B cell (primary cell): Measurements from ENCODE around the gene MGST2. TPM values are rescaled to one million over a fixed set of nuclear protein-coding genes. Genes with fewer than 3 reads are reported as not detected.

Experiments
- ATAC-seq: fragments of 200-7000 bp; cut with Tn5 transposase; one replicate; pipeline ENCODE4 v1.10.0; 2021; ENCODE audit warnings: low read depth, mild to moderate bottlenecking, moderate number of reproducible peaks, moderate library complexity
- CTCF ChIA-PET: fragments of 350-600 bp; sonication (Branson Sonifier 250); formaldehyde crosslinking; loops from one replicate; lab custom pipeline; 2021; ENCODE audit warnings: antibody characterized with exemption, inconsistent platforms; lab: Charles Lee
- POLR2A ChIA-PET: fragments of 350-600 bp; sonication (Branson Sonifier 250); formaldehyde crosslinking; loops from one replicate; lab custom pipeline; 2021; ENCODE audit warnings: antibody characterized with exemption; lab: Charles Lee
- DNase-seq: peaks from one replicate; pipeline ENCODE4 v3.0.0; 2013
- H2AFZ ChIP-seq: 2 replicates; pipeline ENCODE4 v1.6.1; 2012; ENCODE audit warnings: mild to moderate bottlenecking, low read depth, low read length; ENCODE audit not compliant: insufficient read depth, poor library complexity, severe bottlenecking
- H3K27ac ChIP-seq, 2 donors: 1 replicate in 1 of 2; 2 replicates in 1 of 2; pipeline ENCODE4 v1.5.1; 2012 to 2013; ENCODE audit warnings: low read length in 2 of 2, mild to moderate bottlenecking in 2 of 2, moderate library complexity in 1 of 2
- H3K27me3 ChIP-seq, 4 experiments: fragments of 200-600 bp in 1 of 4; sonication (generic) in 1 of 4; replicated peaks in 1 of 4; 1 replicate in 2 of 4; 2 replicates in 2 of 4; pipeline versions ENCODE4 v1.6.1 to v1.7.0; 2013 to 2016; ENCODE audit warnings: low read length in 3 of 4, mild to moderate bottlenecking in 2 of 4, mixed read lengths in 1 of 4, moderate library complexity in 1 of 4; ENCODE audit not compliant: insufficient read depth in 4 of 4, control insufficient read depth in 3 of 4; ENCODE audit errors: control extremely low read depth in 1 of 4
- H3K36me3 ChIP-seq, 2 experiments: replicated peaks in 1 of 2; 1 replicate in 1 of 2; 2 replicates in 1 of 2; pipeline versions ENCODE4 v1.6.1 to v1.7.1; 2013; ENCODE audit warnings: low read length in 1 of 2; ENCODE audit not compliant: insufficient read depth in 2 of 2, control insufficient read depth in 1 of 2; ENCODE audit errors: control extremely low read depth in 1 of 2, extremely low read depth in 1 of 2
- H3K4me1 ChIP-seq, 2 donors: fragments of 200-600 bp in 1 of 2; sonication (generic) in 1 of 2; 1 replicate in 1 of 2; 2 replicates in 1 of 2; pipeline versions ENCODE4 v1.5.1 to v1.6.1; 2013 to 2017; ENCODE audit warnings: low read length in 2 of 2; ENCODE audit not compliant: control insufficient read depth in 2 of 2, insufficient read depth in 2 of 2
- H3K4me2 ChIP-seq: replicated peaks from 2 replicates; pipeline ENCODE3; 2012; ENCODE audit warnings: mild to moderate bottlenecking, low read depth, low read length; ENCODE audit not compliant: poor library complexity, severe bottlenecking
- H3K4me3 ChIP-seq, 5 experiments: fragments of 200-600 bp in 1 of 5; sonication (generic) in 1 of 5; 1 replicate in 3 of 5; 2 replicates in 2 of 5; pipeline versions ENCODE4 v1.5.1 to v1.7.0; 2011 to 2016; ENCODE audit warnings: low read length in 4 of 5, mild to moderate bottlenecking in 4 of 5, low read depth in 2 of 5, control low read depth in 1 of 5, moderate library complexity in 1 of 5; ENCODE audit not compliant: insufficient read depth in 1 of 5; ENCODE audit errors: control extremely low read depth in 1 of 5, extremely low read depth in 1 of 5
- H3K79me2 ChIP-seq: fragments of 200-600 bp; sonication (generic); one replicate; pipeline ENCODE4 v1.6.0; 2016; ENCODE audit warnings: low read length; ENCODE audit not compliant: control insufficient read depth, insufficient read depth
- H3K9ac ChIP-seq: fragments of 200-600 bp; sonication (generic); 2 replicates; pipeline ENCODE4 v1.6.1; 2017; ENCODE audit warnings: mild to moderate bottlenecking, low read length, moderate library complexity
- H3K9me3 ChIP-seq, 3 donors: one replicate each; pipeline versions ENCODE4 v1.6.1 to v1.7.1; 2013; ENCODE audit warnings: low read length in 2 of 3; ENCODE audit not compliant: control insufficient read depth in 2 of 3, insufficient read depth in 1 of 3; ENCODE audit errors: control extremely low read depth in 1 of 3
- H4K20me1 ChIP-seq: 2 replicates; pipeline ENCODE4 v1.6.0; 2012; ENCODE audit warnings: mild to moderate bottlenecking, low read length; ENCODE audit not compliant: insufficient read depth, control insufficient read depth, poor library complexity, severe bottlenecking
- H3K27ac Mint-ChIP-seq: one replicate; pipeline ENCODE4 v1.8.0; 2021; ENCODE audit warnings: mixed read lengths
- H3K27me3 Mint-ChIP-seq: one replicate; pipeline ENCODE4 v1.8.0; 2021; ENCODE audit warnings: mixed read lengths
- H3K4me1 Mint-ChIP-seq: one replicate; pipeline ENCODE4 v1.8.0; 2021; ENCODE audit warnings: mixed read lengths
- H3K4me3 Mint-ChIP-seq: one replicate; pipeline ENCODE4 v1.8.0; 2021; ENCODE audit warnings: mixed read lengths
- H3K9me3 Mint-ChIP-seq: one replicate; pipeline ENCODE4 v1.8.0; 2022; ENCODE audit warnings: mixed read lengths; ENCODE audit not compliant: insufficient read depth
- EZH2 ChIP-seq: IDR thresholded peaks from 2 replicates; pipeline ENCODE4 v1.6.1; 2012; ENCODE audit warnings: borderline replicate concordance, low read depth, mild to moderate bottlenecking, moderate library complexity, low read length; ENCODE audit not compliant: insufficient read depth, poor library complexity, severe bottlenecking
- WGBS: methylation state at CpG from one replicate; pipeline ENCODE4 v1.1.5; 2013; ENCODE audit warnings: missing lambda C conversion rate; ENCODE audit not compliant: insufficient coverage; 5-methylcytosine and 5-hydroxymethylcytosine counted together
- intact Hi-C: fragments of 100-400 bp; cut with micrococcal nuclease; formaldehyde crosslinking; loops from one replicate; pipeline ENCODE4 v1.10.0; 2022
- polyA plus RNA-seq: library from polyadenylated mRNA; depleted of rRNA; stranded (reverse); fragments of >200 nt; gene quantifications from 2 replicates; pipeline ENCODE4 v1.2.3, GENCODE V29; 2012
- total RNA-seq, 2 donors: library from RNA; stranded (reverse); fragments of 120-200 nt in 1 of 2; gene quantifications; 1 replicate in 1 of 2; 2 replicates in 1 of 2; pipeline versions ENCODE4 v1.2.3 to v1.2.4, GENCODE V29; 2013 to 2022
- TF ChIP-seq, protein P1 (sequence below): fragments of 200-600 bp; IDR thresholded peaks from one replicate; pipeline ENCODE4 v1.8.0; 2022; ENCODE audit warnings: antibody characterized with exemption, mild to moderate bottlenecking

MGST2 gene
- total and polyA plus RNA-seq, 2 donors (not counting 1 experiment from before 2014, with no cell fraction given) = 0.81 to 3.4 TPM

DNA sequence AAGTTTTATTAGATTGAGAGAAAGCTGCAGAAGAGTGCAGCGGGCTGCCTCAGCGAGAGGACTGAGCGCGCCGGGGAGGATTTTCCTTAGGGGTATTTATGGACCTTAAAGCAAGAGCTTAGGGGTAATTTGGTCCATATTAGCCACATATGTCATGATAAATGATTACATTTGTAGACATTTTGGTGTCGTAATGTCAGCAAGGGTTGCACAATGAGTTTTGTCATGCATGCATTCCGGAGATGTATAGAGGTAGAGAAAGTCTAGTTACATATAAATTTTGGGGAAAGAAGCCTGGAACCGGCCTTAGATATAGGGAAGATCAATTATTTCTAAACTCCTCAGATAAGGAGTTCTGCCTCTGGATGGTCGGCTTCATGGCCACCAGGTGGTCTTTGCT, 10.0 kb downstream of the MGST2 start:
- peaks cover 13% of the 10 kb centered on the region for H3K4me1 Mint-ChIP-seq
- H3K27me3 Mint-ChIP-seq = no peaks in the 10 kb centered on the region
- ChIA-PET POLR2A (no interaction called here), CTCF (interaction anchor here (0.7 to 1.1 kb wide), 3 partner anchors 9 to 19 kb away, joined by 3 to 5 read pairs (median 4); no protein-coding TSS in a partner anchor)
- H3K9ac ChIP-seq = no peak overlapping the region
- no peak overlapping the region for H2AFZ ChIP-seq
- no peaks in the 10 kb centered on the region for H3K36me3 ChIP-seq
- WGBS = 93% methylated on average over 2 of the region's 9 CpGs
- H3K9me3 ChIP-seq = no peaks in the 10 kb centered on the region
- no peak for DNase-seq
- H3K4me3 Mint-ChIP-seq = no peak overlapping the region
- no peak overlapping the region for H3K27ac ChIP-seq
- no peaks in the 10 kb centered on the region for H3K9me3 Mint-ChIP-seq
- TF ChIP-seq, protein P1, sequence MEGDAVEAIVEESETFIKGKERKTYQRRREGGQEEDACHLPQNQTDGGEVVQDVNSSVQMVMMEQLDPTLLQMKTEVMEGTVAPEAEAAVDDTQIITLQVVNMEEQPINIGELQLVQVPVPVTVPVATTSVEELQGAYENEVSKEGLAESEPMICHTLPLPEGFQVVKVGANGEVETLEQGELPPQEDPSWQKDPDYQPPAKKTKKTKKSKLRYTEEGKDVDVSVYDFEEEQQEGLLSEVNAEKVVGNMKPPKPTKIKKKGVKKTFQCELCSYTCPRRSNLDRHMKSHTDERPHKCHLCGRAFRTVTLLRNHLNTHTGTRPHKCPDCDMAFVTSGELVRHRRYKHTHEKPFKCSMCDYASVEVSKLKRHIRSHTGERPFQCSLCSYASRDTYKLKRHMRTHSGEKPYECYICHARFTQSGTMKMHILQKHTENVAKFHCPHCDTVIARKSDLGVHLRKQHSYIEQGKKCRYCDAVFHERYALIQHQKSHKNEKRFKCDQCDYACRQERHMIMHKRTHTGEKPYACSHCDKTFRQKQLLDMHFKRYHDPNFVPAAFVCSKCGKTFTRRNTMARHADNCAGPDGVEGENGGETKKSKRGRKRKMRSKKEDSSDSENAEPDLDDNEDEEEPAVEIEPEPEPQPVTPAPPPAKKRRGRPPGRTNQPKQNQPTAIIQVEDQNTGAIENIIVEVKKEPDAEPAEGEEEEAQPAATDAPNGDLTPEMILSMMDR = no peak
- no peak for TF ChIP-seq EZH2
- peak overlapping the region; percentile 1 for H3K27ac Mint-ChIP-seq
- ATAC-seq = no peak
- no peak overlapping the region for H3K4me3 ChIP-seq
- H3K27me3 ChIP-seq = no peaks in the 10 kb centered on the region
- intact Hi-C loops = no loop called here
- no peaks in the 10 kb centered on the region for H3K79me2 ChIP-seq
- peaks cover 10 to 13% of the 10 kb centered on the region in 2 donors for H3K4me1 ChIP-seq
- no peaks in the 10 kb centered on the region for H4K20me1 ChIP-seq
- peak overlapping the region; percentile 40 for H3K4me2 ChIP-seq

DNA sequence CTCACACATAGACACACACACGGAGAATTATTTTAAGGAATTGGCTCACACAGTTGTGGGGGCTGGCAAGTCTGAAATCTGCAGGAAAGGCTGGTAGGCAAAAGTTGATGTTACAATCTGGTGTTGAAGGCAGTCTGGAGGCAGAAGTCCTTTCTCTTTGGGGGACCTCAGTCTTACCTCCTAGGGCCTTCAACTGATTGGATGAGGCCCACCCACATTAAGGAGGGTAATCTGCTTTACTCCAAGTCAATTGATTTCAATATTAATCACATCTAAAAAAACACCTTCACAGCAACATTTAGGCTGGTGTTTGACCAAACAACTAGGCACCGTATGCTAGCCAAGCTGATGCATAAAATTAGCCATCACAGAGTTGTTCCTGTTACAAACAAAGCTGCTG, 10.7 kb downstream of the MGST2 start:
- no CpG with 5 or more reads among the region's 2 CpGs for WGBS
- TF ChIP-seq, protein P1 = no peak
- TF ChIP-seq EZH2 = no peak
- Histone ChIP-seq H3K9me3 (no peaks in the 10 kb centered on the region), H2AFZ (no peak overlapping the region), H3K36me3 (no peaks in the 10 kb centered on the region), H3K4me2 (no peak overlapping the region), H3K9ac (no peak overlapping the region), H3K4me1 (peaks cover 10 to 13% of the 10 kb centered on the region in 2 donors), H4K20me1 (no peaks in the 10 kb centered on the region), H3K4me3 (no peak overlapping the region), H3K79me2 (no peaks in the 10 kb centered on the region), H3K27me3 (no peaks in the 10 kb centered on the region), H3K27ac (no peak overlapping the region)
- DNase-seq (no peak), ATAC-seq (no peak)
- Mint-ChIP-seq H3K4me1 (peaks cover 13% of the 10 kb centered on the region), H3K9me3 (no peaks in the 10 kb centered on the region), H3K4me3 (no peak overlapping the region), H3K27me3 (no peaks in the 10 kb centered on the region), H3K27ac (no peak overlapping the region)
- POLR2A ChIA-PET = no interaction called here
- CTCF ChIA-PET = no interaction called here
- intact Hi-C loops = no loop called here
